Panc1 (cell line): Measurements from ENCODE around the gene KLHL8. TPM values are rescaled to one million over a fixed set of nuclear protein-coding genes. Genes with fewer than 3 reads are reported as not detected.

Experiments used
- ATAC-seq: fragments of 200-7000 bp; cut with Tn5 transposase; 2 replicates; pipeline ENCODE4 v1.9.1; 2020; ENCODE audit warnings: mild to moderate bottlenecking, moderate library complexity
- BruUV-seq: library from RNA; stranded (reverse); fragments of 400-500 nt; replicated peaks from 2 replicates; lab custom pipeline; 2021; lab: Mats Ljungman, UMichigan
- CTCF ChIA-PET: fragments of 300-600 bp; sonication (Branson Sonifier 250); formaldehyde crosslinking; loops from one replicate; lab custom pipeline; 2022; ENCODE audit warnings: antibody characterized with exemption; lab: Charles Lee
- POLR2A ChIA-PET: fragments of 300-600 bp; sonication (Branson Sonifier 250); formaldehyde crosslinking; loops from one replicate; lab custom pipeline; 2022; ENCODE audit warnings: antibody characterized with exemption; lab: Charles Lee
- DNase-seq: peaks from one replicate; pipeline ENCODE4 v3.0.0-alpha.2; 2010; ENCODE audit warnings: low read depth, low spot score
- H3K27ac ChIP-seq: 2 replicates; pipeline ENCODE4 v1.5.1; 2011; ENCODE audit warnings: mild to moderate bottlenecking, low read length, inconsistent platforms
- H3K27me3 ChIP-seq: fragments of 200-500 bp; sonication (Bioruptor generic); 2 replicates; pipeline ENCODE4 v1.6.0; 2014; ENCODE audit warnings: low read length, inconsistent platforms; ENCODE audit not compliant: control insufficient read depth, insufficient read depth
- H3K36me3 ChIP-seq: fragments of 200-500 bp; sonication (Bioruptor generic); 2 replicates; pipeline ENCODE4 v1.5.1; 2014; ENCODE audit warnings: inconsistent platforms, mild to moderate bottlenecking, low read length, moderate library complexity; ENCODE audit not compliant: control insufficient read depth, insufficient read depth
- H3K4me1 ChIP-seq: 2 replicates; pipeline ENCODE4 v1.5.1; 2011; ENCODE audit warnings: inconsistent platforms, mild to moderate bottlenecking, low read length, moderate library complexity; ENCODE audit not compliant: control insufficient read depth, insufficient read depth
- H3K4me3 ChIP-seq, 2 experiments: 2 replicates each; pipeline ENCODE4 v1.5.1; 2011 to 2012; ENCODE audit warnings: low read depth in 2 of 2, low read length in 2 of 2, mild to moderate bottlenecking in 2 of 2, inconsistent platforms in 1 of 2, moderate library complexity in 1 of 2
- H3K9me3 ChIP-seq: fragments of 200-500 bp; sonication (Bioruptor generic); 2 replicates; pipeline ENCODE4 v1.5.1; 2014; ENCODE audit warnings: low read depth, mild to moderate bottlenecking, inconsistent platforms, low read length, moderate library complexity; ENCODE audit not compliant: control insufficient read depth, insufficient read depth
- POLR2AphosphoS5 ChIP-seq: IDR thresholded peaks from 2 replicates; pipeline ENCODE4 v1.6.1; 2012; ENCODE audit warnings: mild to moderate bottlenecking, low read depth, low read length, moderate library complexity
- SIN3A ChIP-seq: IDR thresholded peaks from 2 replicates; pipeline ENCODE4 v1.6.1; 2012; ENCODE audit warnings: low read depth, mild to moderate bottlenecking, low read length, moderate library complexity, borderline replicate concordance; ENCODE audit not compliant: insufficient read depth
- TCF7L2 ChIP-seq: IDR thresholded peaks from 2 replicates; pipeline ENCODE4 v1.6.1; 2011; ENCODE audit warnings: mild to moderate bottlenecking, low read depth, low read length, inconsistent platforms
- in situ Hi-C: cut with HindIII; loops from 2 replicates; pipeline ENCODE4 v1.10.0; 2016; ENCODE audit warnings: low sequenced_read_pairs, low pct_unique_long_range_greater_than_20kb
- intact Hi-C: fragments of 100-400 bp; cut with micrococcal nuclease; formaldehyde crosslinking; loops from one replicate; pipeline ENCODE4 v1.10.0; 2022; ENCODE audit not compliant: unreplicated experiment
- total RNA-seq: library from RNA; stranded (reverse); gene quantifications from one replicate; pipeline ENCODE4 v1.2.1, GENCODE V29; 2021; ENCODE audit not compliant: unreplicated experiment
- TF ChIP-seq, protein P1 (sequence below): fragments of 450-650 bp; IDR thresholded peaks from 2 replicates; pipeline ENCODE4 v1.5.1; 2017; ENCODE audit warnings: mild to moderate bottlenecking
- TF ChIP-seq, protein P2 (sequence below), 2 experiments: IDR thresholded peaks; 2 replicates each; pipeline ENCODE4 v1.6.1; 2011 to 2012; ENCODE audit warnings: low read depth in 2 of 2, control low read depth in 1 of 2, low read length in 1 of 2, mild to moderate bottlenecking in 1 of 2, moderate library complexity in 1 of 2; ENCODE audit not compliant: insufficient read depth in 1 of 2

KLHL8 gene
- total RNA-seq, 1 experiment from 2014 or later: 9.0 TPM

DNA sequence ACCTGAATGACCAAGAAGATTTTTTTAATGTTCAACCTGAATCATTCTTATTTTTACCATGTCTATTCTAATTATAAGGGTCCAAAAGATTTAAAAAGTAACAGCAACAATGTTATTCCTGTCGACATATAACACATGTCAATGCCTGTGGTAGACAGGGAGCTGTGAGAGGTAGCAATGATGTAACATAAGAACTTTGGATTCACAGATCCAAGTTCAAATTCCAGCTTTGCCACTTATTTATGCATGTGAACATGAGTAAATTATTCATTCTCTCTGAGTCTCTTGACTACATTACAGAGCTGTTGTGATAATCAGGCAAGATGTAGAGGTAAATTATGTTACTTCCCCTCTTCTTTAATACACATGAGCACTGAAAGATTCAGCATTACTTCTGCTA, 54.5 kb downstream of the KLHL8 start:
- no TSS peak for BruUV-seq
- ChIA-PET POLR2A (no interaction called here), CTCF (no interaction called here)
- ATAC-seq: no peak
- in situ Hi-C loops: no loop called here
- Histone ChIP-seq H3K27me3 (no peaks in the 10 kb centered on the region), H3K4me1 (no peaks in the 10 kb centered on the region), H3K27ac (no peak overlapping the region), H3K4me3 (no peak overlapping the region), H3K36me3 (no peaks in the 10 kb centered on the region), H3K9me3 (no peaks in the 10 kb centered on the region)
- TF ChIP-seq SIN3A: no peak
- TF ChIP-seq, protein P1, sequence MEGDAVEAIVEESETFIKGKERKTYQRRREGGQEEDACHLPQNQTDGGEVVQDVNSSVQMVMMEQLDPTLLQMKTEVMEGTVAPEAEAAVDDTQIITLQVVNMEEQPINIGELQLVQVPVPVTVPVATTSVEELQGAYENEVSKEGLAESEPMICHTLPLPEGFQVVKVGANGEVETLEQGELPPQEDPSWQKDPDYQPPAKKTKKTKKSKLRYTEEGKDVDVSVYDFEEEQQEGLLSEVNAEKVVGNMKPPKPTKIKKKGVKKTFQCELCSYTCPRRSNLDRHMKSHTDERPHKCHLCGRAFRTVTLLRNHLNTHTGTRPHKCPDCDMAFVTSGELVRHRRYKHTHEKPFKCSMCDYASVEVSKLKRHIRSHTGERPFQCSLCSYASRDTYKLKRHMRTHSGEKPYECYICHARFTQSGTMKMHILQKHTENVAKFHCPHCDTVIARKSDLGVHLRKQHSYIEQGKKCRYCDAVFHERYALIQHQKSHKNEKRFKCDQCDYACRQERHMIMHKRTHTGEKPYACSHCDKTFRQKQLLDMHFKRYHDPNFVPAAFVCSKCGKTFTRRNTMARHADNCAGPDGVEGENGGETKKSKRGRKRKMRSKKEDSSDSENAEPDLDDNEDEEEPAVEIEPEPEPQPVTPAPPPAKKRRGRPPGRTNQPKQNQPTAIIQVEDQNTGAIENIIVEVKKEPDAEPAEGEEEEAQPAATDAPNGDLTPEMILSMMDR: no peak
- no peak for TF ChIP-seq POLR2AphosphoS5
- TF ChIP-seq TCF7L2: no peak
- TF ChIP-seq, protein P2, sequence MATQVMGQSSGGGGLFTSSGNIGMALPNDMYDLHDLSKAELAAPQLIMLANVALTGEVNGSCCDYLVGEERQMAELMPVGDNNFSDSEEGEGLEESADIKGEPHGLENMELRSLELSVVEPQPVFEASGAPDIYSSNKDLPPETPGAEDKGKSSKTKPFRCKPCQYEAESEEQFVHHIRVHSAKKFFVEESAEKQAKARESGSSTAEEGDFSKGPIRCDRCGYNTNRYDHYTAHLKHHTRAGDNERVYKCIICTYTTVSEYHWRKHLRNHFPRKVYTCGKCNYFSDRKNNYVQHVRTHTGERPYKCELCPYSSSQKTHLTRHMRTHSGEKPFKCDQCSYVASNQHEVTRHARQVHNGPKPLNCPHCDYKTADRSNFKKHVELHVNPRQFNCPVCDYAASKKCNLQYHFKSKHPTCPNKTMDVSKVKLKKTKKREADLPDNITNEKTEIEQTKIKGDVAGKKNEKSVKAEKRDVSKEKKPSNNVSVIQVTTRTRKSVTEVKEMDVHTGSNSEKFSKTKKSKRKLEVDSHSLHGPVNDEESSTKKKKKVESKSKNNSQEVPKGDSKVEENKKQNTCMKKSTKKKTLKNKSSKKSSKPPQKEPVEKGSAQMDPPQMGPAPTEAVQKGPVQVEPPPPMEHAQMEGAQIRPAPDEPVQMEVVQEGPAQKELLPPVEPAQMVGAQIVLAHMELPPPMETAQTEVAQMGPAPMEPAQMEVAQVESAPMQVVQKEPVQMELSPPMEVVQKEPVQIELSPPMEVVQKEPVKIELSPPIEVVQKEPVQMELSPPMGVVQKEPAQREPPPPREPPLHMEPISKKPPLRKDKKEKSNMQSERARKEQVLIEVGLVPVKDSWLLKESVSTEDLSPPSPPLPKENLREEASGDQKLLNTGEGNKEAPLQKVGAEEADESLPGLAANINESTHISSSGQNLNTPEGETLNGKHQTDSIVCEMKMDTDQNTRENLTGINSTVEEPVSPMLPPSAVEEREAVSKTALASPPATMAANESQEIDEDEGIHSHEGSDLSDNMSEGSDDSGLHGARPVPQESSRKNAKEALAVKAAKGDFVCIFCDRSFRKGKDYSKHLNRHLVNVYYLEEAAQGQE (IDR thresholded peaks at IDR 0.05; ENCODE audit: insufficient read depth in 1 of 2, low read depth in 2 of 2, low read length in 1 of 2): no peak
- intact Hi-C loops: no loop called here
- no peak for DNase-seq

DNA sequence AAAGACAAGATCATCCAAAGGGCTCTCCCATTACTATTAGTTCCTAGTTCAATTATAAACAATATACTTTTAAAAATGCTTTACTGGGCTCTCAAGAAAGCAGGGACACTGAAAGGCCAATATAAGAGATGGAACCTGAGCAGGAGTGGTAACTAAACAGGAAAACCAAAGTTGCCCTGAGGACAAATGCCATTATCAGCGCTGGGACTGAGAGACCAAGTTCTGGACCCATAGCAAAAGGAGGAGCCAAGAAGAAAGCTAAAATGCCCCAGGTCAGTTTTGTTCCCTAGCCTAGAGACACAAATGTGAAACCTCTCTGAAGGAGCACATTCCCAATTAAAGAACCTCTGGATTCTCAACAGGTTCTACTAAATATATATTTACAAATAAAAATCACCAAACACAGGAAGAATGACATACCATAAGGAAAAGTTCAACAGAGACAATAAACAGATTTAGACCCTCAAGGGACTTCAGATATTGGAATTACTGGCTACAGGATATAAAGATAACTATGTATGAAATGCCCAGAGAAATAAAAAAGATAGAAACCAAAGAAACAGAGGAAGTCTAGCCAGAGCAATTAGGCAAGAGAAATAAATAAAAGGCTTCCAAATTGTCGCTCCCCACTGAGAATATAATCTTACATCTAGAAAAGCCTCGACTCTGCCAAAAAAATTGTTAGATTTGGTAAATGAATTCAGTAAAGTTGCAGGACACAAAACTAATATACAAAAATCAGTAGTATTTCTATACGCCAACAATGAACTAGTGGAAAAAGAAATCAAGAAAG, 67.1 kb downstream of the KLHL8 start:
- Histone ChIP-seq H3K27ac (no peak overlapping the region), H3K9me3 (no peaks in the 10 kb centered on the region), H3K36me3 (no peaks in the 10 kb centered on the region), H3K4me3 (no peak overlapping the region), H3K4me1 (no peaks in the 10 kb centered on the region), H3K27me3 (no peaks in the 10 kb centered on the region)
- BruUV-seq: no TSS peak
- POLR2A ChIA-PET: no interaction called here
- intact Hi-C loops: no loop called here
- CTCF ChIA-PET: no interaction called here
- no peak for ATAC-seq
- DNase-seq: no peak
- in situ Hi-C loops: no loop called here
- no peak for TF ChIP-seq SIN3A
- TF ChIP-seq, protein P2 (IDR thresholded peaks at IDR 0.05; ENCODE audit: insufficient read depth in 1 of 2, low read depth in 2 of 2, low read length in 1 of 2): no peak
- TF ChIP-seq, protein P1: no peak
- TF ChIP-seq TCF7L2: no peak
- TF ChIP-seq POLR2AphosphoS5: no peak
